ENCODE measurements around the gene XDH. TPM values are rescaled to one million over a fixed set of nuclear protein-coding genes. Genes with fewer than 3 reads are reported as not detected.

XDH gene
- total RNA-seq = not detected

DNA sequence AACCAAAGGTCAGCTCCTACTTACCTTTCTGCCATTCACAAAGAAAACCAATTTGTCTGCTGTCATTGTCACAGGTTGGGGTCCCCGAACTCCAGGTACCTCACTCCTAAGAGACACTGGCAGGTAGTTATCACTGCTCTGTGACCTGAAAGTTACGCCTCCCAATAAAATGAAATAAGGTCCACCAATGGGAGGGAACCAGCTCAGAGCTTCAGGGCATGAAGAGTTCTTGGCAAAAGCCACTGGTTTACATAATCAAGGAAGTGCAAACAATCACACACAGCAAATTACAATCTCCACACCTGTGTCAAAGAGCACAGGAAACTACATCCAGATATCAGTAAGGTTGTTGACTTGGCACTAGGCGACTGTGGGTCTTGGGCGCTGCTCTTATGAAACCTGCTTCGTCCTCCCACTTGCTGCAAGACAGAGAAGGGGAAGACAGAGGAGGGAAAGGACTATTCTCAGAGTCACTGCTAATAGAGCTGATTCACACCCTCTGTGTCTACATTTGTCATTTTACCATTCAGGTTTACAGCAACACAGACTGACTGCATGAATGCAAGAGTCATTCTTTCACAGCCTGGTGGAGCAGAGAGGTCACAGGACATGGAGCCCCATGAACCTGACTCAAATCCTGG is at the start of gene XDH:
Gene XDH, minus strand, starts transcription at position 142 of the 641 bp plus-strand sequence. Its CDS starts 76 bp downstream, at position 66.
- ATAC-seq (ENCODE audit: low read depth) (no peak), DNase-seq (no peak)
- Mint-ChIP-seq H3K27me3 (peaks cover 25% of the 10 kb centered on the region), H3K27ac (no peak within 1 kb of the TSS), H3K4me1 (peaks cover 4% of the 10 kb centered on the region), H3K9me3 (peaks cover 5% of the 10 kb centered on the region), H3K36me3 (no peaks in the 10 kb centered on the region), H3K4me3 (no peak within 1 kb of the TSS)
- POLR2A ChIA-PET = no interaction called here

- Mint-ChIP-seq H3K27me3 (peaks cover 4% of the 10 kb centered on the region), H3K9me3 (peaks cover 8% of the 10 kb centered on the region), H3K4me3 (no peak overlapping the region), H3K36me3 (peaks cover 1% of the 10 kb centered on the region), H3K4me1 (no peaks in the 10 kb centered on the region), H3K27ac (no peak overlapping the region)
- POLR2A ChIA-PET = no interaction called here
- DNase-seq (no peak), ATAC-seq (ENCODE audit: low read depth) (no peak)
These were observed 43.1 kb upstream of the XDH start for GRCh38 chr2:31457651-31458050.

DNA sequence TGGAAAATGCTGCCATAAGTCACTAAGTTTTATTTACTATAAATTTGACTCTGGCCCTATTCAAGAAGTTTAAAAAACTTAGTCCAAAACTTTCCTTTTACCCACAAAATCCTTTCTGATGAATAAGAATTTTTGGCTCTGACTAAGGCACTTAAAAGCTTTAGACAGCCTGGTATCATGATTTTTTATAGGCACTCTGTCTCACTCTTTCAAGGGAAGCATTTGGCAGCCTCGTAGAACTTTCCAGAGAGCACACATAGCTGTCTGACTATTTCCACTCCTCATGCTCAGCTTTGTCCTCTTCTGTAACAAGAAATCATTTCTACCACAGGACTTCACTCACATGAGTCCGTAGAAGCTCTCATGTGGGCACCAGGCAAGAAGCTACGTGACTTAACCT is 32.3 kb upstream of the XDH start:
- H3K27ac Mint-ChIP-seq = no peak overlapping the region
- POLR2A ChIA-PET = no interaction called here
- no peak for ATAC-seq (ENCODE audit: low read depth)
- peaks cover 10% of the 10 kb centered on the region for H3K9me3 Mint-ChIP-seq
- H3K4me3 Mint-ChIP-seq = no peak overlapping the region
- DNase-seq = no peak
- H3K27me3 Mint-ChIP-seq = peaks cover 11% of the 10 kb centered on the region
- no peaks in the 10 kb centered on the region for H3K36me3 Mint-ChIP-seq
- no peaks in the 10 kb centered on the region for H3K4me1 Mint-ChIP-seq

DNA sequence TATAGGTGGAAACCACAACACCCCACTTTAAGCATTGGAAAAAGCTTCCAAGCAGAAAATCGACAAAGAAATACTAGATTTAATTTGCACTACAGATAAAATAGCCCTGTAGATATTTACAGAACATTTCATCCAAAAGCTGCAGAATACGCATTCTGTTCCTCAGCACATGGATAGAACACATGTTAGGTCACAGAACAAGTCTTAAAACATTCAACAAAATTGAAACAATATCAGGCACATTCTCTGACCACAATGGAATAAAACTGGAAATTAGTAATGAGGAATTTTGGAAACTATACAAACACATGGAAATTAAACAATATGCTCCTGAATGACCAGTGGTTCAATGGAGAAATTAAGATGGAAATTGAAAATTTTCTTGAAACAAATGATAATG is 27.8 kb upstream of the XDH start:
- H3K9me3 Mint-ChIP-seq = peaks cover 4% of the 10 kb centered on the region
- DNase-seq = no peak
- H3K4me3 Mint-ChIP-seq = no peak overlapping the region
- peaks cover 12% of the 10 kb centered on the region for H3K27me3 Mint-ChIP-seq
- H3K4me1 Mint-ChIP-seq = no peaks in the 10 kb centered on the region
- POLR2A ChIA-PET = no interaction called here
- H3K27ac Mint-ChIP-seq = no peak overlapping the region
- no peaks in the 10 kb centered on the region for H3K36me3 Mint-ChIP-seq
- no peak for ATAC-seq (ENCODE audit: low read depth)

GRCh38 chr2:31440764-31441163 is 26.2 kb upstream of the XDH start:
- Mint-ChIP-seq H3K36me3 (no peaks in the 10 kb centered on the region), H3K4me1 (no peaks in the 10 kb centered on the region), H3K27me3 (peaks cover 8% of the 10 kb centered on the region), H3K4me3 (no peak overlapping the region), H3K9me3 (peaks cover 4% of the 10 kb centered on the region), H3K27ac (no peak overlapping the region)
- POLR2A ChIA-PET = no interaction called here
- ATAC-seq (ENCODE audit: low read depth) (no peak), DNase-seq (no peak)

DNA sequence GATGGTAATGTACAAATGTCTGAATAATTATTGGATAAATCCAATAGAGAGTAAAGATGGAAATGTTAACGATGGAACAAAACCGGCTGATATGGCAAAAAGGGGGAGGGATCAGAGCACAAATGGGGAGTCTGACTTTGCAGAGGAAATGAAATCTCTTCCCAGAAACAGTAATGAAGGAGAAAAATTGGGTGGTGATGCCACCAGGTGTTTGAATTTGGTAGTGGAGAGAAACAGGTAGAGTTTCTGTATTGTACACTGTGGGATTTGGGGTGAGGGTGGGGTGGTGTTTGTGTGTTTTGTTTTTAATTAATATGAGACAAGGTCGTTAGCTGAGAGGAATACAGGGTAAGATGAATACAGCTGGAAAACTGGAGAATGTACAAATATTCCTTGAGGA is 20.4 kb upstream of the XDH start:
- POLR2A ChIA-PET = no interaction called here
- Mint-ChIP-seq H3K9me3 (no peaks in the 10 kb centered on the region), H3K27me3 (no peaks in the 10 kb centered on the region), H3K27ac (no peak overlapping the region), H3K4me3 (no peak overlapping the region), H3K36me3 (no peaks in the 10 kb centered on the region), H3K4me1 (peaks cover 3% of the 10 kb centered on the region)
- ATAC-seq (ENCODE audit: low read depth) (no peak), DNase-seq (no peak)

DNA sequence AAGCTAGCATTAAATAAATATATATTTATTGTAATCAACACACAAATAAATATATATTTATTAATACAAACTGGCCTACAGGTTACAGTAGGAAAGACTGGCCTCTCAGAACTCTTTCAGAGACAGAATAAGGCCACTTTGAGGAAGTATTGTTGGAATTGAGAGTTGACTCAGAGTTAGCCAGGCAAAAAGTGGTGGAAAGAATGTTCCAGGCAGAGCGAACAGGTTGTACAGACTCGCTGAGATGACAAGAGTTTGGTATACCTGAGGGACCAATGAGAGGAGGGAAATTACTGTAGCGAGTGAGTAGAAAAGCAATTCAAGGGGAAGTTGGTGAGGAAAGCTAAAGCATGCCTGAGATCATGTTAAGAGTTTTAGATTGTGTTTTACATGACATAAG is 19.0 kb upstream of the XDH start:
- no peak overlapping the region for H3K27ac Mint-ChIP-seq
- no peaks in the 10 kb centered on the region for H3K36me3 Mint-ChIP-seq
- DNase-seq = no peak
- peaks cover 5% of the 10 kb centered on the region for H3K4me1 Mint-ChIP-seq
- POLR2A ChIA-PET = no interaction called here
- ATAC-seq (ENCODE audit: low read depth) = no peak
- H3K27me3 Mint-ChIP-seq = peaks cover 8% of the 10 kb centered on the region
- H3K4me3 Mint-ChIP-seq = no peak overlapping the region
- H3K9me3 Mint-ChIP-seq = no peaks in the 10 kb centered on the region

DNA sequence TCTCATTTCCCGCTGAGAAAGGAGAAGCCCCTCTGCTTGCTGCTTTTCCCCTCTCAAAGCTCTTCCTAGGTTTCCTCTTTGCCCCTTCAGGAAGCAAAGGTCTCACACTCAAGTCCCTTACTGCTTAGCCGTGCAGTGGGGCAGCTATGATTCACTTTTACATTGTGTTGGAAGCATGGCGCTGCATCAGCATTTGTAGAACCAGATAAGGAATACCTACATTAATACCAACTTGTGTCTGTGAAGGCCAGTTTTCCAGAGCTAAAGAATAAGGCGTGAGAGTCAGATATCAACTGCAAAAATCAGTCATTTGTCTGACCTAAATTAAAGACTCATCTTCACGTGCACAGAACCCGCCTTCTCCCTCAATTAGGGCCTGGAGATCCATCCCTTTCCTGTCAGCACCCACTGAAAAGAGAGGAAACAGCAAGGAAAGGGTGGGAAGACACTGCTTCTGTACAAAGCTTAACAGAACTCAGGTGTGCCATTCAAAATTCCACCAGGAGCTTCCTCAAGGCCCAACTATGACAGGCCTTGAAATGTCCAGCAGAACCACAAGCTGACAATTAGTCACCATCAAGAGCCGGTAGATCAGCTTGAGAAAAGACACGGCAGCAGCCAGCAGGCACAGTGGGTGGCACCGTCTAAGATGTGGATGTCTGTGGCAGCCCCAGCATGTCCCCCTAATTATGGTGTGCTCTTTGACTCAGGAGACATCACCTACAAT is 16.1 kb upstream of the XDH start:
- H3K4me1 Mint-ChIP-seq = peaks cover 5% of the 10 kb centered on the region
- POLR2A ChIA-PET = no interaction called here
- no peaks in the 10 kb centered on the region for H3K36me3 Mint-ChIP-seq
- H3K4me3 Mint-ChIP-seq = no peak overlapping the region
- ATAC-seq (ENCODE audit: low read depth) = no peak
- no peak overlapping the region for H3K27ac Mint-ChIP-seq
- no peak for DNase-seq
- H3K9me3 Mint-ChIP-seq = no peaks in the 10 kb centered on the region
- H3K27me3 Mint-ChIP-seq = peaks cover 8% of the 10 kb centered on the region

DNA sequence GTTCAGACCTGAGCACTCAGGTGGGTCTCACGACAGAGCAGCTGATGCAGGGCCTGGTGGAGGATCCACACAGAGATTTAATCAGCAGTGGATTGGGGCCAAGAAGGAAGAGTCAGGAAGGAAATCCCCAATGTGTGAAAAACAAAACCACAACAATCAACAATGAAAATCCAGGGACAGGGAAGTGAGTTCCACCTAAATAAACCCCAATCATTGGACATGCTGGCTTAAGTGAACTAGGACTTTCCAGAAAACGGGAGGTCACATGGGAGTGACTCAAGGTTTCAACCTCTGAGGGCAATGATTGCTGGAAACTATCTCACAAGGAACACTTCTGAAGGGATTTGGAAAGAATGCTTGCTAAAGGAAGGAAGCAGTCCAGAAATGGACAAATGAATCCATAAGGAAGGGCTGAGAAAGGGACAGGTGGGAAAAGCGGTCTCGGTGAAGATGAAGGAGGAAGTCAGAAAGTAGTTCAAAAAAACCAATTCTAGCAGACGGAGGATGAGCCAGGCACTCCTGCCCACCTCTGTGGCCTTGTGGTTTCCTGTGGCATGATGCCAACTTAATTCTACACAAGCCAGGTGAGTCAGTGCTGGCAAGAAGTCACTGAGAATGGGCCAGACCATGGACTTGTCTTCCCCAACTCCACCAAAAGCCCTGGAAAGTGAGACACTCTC is 15.4 kb upstream of the XDH start:
- H3K36me3 Mint-ChIP-seq = no peaks in the 10 kb centered on the region
- no peaks in the 10 kb centered on the region for H3K9me3 Mint-ChIP-seq
- peaks cover 5% of the 10 kb centered on the region for H3K4me1 Mint-ChIP-seq
- no peak overlapping the region for H3K4me3 Mint-ChIP-seq
- peaks cover 8% of the 10 kb centered on the region for H3K27me3 Mint-ChIP-seq
- no peak overlapping the region for H3K27ac Mint-ChIP-seq
- ATAC-seq (ENCODE audit: low read depth) (no peak), DNase-seq (no peak)
- POLR2A ChIA-PET = no interaction called here

- ATAC-seq (ENCODE audit: low read depth) (no peak), DNase-seq (no peak)
- POLR2A ChIA-PET = no interaction called here
- peaks cover 5% of the 10 kb centered on the region for H3K4me1 Mint-ChIP-seq
- peaks cover 8% of the 10 kb centered on the region for H3K27me3 Mint-ChIP-seq
- no peaks in the 10 kb centered on the region for H3K36me3 Mint-ChIP-seq
- H3K4me3 Mint-ChIP-seq = no peak overlapping the region
- H3K27ac Mint-ChIP-seq = no peak overlapping the region
- no peaks in the 10 kb centered on the region for H3K9me3 Mint-ChIP-seq
These were observed 14.5 kb upstream of the XDH start for GRCh38 chr2:31429040-31429439.

GRCh38 chr2:31428001-31428418 is 13.5 kb upstream of the XDH start:
- Mint-ChIP-seq H3K27me3 (peaks cover 8% of the 10 kb centered on the region), H3K9me3 (no peaks in the 10 kb centered on the region), H3K4me1 (peaks cover 5% of the 10 kb centered on the region), H3K4me3 (no peak overlapping the region), H3K36me3 (no peaks in the 10 kb centered on the region), H3K27ac (no peak overlapping the region)
- POLR2A ChIA-PET = no interaction called here
- no peak for DNase-seq
- ATAC-seq (ENCODE audit: low read depth) = no peak

- ATAC-seq (ENCODE audit: low read depth) = no peak
- Mint-ChIP-seq H3K4me3 (no peak overlapping the region), H3K4me1 (peaks cover 5% of the 10 kb centered on the region), H3K36me3 (no peaks in the 10 kb centered on the region), H3K27ac (no peak overlapping the region), H3K9me3 (peaks cover 1% of the 10 kb centered on the region), H3K27me3 (peaks cover 8% of the 10 kb centered on the region)
- POLR2A ChIA-PET = no interaction called here
- no peak for DNase-seq
These were observed 11.6 kb upstream of the XDH start for GRCh38 chr2:31426096-31426495.

DNA sequence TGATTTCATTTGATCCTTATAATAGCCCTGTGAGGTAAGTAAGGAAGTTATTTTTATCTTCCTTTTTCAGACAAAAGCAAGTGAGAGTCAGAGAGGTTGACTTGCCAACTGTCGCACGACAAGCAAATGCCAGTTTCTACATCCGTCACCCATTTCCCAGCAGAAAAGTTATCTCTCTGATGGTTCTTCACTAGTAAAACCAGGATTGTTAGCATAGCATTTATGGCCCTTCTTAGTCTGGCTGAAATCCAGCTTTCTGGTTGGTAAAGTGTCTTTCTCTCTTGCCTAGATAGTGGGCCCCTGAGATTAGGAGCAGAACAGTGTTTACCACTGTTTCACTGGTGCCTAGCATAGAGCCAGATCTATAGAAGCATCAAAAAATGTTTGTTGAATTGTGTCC is 7.1 kb upstream of the XDH start:
- no peak for ATAC-seq (ENCODE audit: low read depth)
- Mint-ChIP-seq H3K4me1 (no peaks in the 10 kb centered on the region), H3K9me3 (peaks cover 6% of the 10 kb centered on the region), H3K27me3 (peaks cover 8% of the 10 kb centered on the region), H3K4me3 (no peak overlapping the region), H3K36me3 (no peaks in the 10 kb centered on the region), H3K27ac (no peak overlapping the region)
- POLR2A ChIA-PET = no interaction called here
- no peak for DNase-seq

DNA sequence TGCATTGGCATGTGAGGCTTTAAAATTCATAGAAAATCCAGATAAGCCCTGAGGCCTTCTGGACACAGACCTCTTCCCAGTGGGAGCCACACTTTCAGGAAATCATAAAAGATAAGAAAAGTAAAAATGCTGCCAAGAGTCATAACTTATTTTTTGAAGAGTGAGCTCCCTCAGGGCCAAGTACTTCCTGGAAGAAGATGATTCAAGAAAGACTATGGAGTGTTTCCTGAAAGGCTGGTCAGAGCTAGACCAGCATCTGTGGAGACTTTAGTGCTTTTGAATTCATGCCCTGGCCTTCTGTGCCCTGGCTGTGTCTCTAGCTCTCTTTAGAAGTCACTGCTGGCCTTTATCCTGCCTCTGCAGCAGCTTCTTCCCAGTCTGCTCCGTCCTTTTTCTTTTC is 6.4 kb upstream of the XDH start:
- H3K27ac Mint-ChIP-seq = no peak overlapping the region
- H3K9me3 Mint-ChIP-seq = peaks cover 6% of the 10 kb centered on the region
- H3K27me3 Mint-ChIP-seq = peaks cover 8% of the 10 kb centered on the region
- H3K4me1 Mint-ChIP-seq = peaks cover 2% of the 10 kb centered on the region
- DNase-seq (no peak), ATAC-seq (ENCODE audit: low read depth) (no peak)
- H3K36me3 Mint-ChIP-seq = no peaks in the 10 kb centered on the region
- POLR2A ChIA-PET = no interaction called here
- no peak overlapping the region for H3K4me3 Mint-ChIP-seq
